ENCODE data around the gene UTP11.
"Not testable (repeated sequence)": the region's sequence is repeated elsewhere in the genome, so short reads cannot be mapped to it uniquely, and the experiment has no call there.

DNA sequence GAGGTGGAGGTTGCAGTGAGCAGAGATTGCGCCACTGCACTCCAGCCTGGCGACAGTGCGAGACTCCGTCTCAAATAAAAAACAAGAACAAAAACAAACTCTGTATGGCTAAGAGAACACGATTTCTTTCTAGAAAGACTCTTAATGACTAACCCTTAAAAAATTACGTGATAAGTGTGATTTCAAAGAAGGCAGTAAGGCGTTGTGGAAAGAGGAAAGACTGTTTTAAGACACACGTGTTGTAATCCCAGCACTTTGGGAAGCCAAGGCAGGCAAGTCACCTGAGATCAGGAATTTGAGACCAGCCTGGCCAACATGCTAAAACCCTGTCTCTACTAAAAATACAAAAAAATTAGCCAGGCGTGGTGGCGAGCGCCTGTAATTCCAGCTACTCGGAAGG lies 48.4 kb upstream of the UTP11 start:
- TF ChIP-seq, protein P1, sequence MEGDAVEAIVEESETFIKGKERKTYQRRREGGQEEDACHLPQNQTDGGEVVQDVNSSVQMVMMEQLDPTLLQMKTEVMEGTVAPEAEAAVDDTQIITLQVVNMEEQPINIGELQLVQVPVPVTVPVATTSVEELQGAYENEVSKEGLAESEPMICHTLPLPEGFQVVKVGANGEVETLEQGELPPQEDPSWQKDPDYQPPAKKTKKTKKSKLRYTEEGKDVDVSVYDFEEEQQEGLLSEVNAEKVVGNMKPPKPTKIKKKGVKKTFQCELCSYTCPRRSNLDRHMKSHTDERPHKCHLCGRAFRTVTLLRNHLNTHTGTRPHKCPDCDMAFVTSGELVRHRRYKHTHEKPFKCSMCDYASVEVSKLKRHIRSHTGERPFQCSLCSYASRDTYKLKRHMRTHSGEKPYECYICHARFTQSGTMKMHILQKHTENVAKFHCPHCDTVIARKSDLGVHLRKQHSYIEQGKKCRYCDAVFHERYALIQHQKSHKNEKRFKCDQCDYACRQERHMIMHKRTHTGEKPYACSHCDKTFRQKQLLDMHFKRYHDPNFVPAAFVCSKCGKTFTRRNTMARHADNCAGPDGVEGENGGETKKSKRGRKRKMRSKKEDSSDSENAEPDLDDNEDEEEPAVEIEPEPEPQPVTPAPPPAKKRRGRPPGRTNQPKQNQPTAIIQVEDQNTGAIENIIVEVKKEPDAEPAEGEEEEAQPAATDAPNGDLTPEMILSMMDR (conservative IDR thresholded peaks at IDR 0.05; ENCODE audit: low read length) = not testable (repeated sequence)
- not testable (repeated sequence) for TF ChIP-seq EZH2phosphoT487 (IDR thresholded peaks at IDR 0.05; ENCODE audit: borderline replicate concordance, low read depth, low read length)

Measured in OCI-LY7 (cell line).